ENCODE data around the gene C16orf92.
A peak's percentile ranks its signal among the peaks of the same experiment; 100 is the strongest.
"Not testable (repeated sequence)": the region's sequence is repeated elsewhere in the genome, so short reads cannot be mapped to it uniquely, and the experiment has no call there.

The C16orf92 gene

DNA sequence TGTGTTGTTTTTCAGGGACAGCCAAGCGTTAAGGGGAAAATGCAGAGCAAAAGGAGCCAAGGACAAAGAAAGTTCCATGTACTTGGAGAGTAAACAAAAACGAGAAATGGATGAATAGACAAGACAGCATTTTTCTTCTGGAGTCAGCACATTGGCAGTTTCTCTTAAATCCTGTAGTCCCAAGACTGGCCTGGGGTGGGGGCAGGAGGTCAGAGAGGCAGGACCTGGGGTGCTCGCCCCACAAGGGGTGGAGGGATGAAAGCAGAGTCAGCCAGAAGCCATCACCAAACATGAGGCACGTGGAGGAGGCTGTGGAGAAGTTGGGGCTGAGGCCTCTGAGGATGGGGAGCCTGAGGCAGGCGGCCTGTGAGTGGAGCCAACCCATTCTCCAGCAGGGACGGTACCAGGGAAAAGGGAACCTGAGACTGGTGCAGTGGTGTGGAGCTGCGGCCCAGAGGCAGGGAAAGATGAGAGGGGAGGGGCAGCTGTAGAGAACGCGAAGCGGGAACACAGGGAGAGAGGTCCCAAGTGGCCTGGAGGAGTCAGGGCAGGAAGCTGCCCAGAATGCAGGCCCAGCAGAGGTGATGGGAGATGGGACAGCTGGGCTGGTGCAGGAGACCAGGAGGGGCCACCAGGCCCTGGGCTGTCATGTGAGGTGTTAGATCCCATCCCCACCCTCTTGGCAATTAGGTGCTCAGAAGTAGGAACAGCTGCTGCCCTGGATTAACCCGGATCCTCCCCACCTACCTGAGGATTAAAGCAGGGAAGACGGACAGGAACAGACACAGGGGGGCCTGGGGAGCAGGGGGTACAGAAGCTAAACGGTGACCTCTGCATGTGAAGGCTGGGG, 4.8 kb downstream of the C16orf92 start:
- DNase-seq = no peak

DNA sequence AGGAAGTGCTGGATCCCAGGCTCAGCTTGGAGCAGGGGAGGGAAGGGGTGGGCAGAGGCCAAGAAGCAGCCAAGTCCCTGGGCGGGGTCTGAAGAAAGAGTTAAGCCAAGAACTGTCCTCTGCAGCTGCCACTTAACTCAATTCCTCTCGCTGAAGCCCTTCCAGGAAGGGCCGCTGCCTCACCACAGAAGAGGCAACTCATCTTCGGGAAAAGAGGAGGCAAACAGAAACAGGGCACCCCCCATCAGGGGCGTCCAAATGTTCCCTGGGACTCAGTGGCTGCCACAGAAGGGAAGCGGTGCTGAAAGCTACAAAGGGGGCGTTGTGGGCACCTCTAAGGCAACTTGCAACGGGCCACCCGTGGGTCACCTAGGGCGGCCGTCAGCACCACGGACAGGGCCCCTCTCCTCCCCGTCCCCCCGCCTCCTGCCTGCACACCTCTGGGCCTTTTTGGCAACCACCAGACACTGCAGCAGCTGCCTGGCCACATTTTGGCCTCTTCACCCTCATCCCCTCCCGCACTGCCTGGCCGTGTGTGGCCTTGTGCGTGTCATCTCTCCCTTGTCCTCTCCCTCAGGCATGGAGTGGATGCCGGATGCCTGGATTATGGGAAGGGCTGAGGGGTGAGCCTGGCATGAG, 5.6 kb downstream of the C16orf92 start:
- no peak for DNase-seq

DNA sequence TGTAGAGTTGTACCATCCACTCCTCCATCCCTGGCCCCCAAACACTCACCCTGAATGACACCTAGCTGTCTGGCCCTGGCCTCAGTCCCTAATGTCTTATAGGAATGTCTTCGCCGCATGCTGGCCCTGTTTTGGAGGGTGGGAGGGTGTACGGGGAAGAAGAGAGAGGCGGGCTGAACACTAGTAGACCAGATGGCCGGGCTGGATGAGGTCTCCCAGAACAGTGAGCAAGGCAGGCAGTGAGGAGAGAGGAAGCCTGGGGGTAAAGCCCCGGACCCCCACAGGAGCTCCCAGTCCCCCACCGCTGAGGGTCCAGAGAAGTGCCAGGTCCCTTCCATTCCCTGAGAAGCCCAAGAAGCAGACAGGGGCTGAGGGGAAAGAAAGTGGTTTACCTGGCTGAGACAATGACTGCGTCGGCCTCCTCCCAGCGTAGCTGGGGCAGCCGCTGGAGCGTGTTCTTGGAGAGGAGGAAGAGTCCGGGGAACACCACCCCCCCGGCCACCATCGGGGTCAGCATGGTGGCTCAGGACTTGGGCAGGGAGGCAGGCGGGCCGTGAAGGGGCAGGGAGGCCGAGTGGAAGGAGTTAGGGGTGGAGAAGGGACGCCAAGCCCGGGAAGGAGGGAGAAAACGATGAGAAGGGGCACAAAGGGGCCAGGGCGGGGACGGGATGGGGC, 7.2 kb downstream of the C16orf92 start:
- no peak for DNase-seq

DNA sequence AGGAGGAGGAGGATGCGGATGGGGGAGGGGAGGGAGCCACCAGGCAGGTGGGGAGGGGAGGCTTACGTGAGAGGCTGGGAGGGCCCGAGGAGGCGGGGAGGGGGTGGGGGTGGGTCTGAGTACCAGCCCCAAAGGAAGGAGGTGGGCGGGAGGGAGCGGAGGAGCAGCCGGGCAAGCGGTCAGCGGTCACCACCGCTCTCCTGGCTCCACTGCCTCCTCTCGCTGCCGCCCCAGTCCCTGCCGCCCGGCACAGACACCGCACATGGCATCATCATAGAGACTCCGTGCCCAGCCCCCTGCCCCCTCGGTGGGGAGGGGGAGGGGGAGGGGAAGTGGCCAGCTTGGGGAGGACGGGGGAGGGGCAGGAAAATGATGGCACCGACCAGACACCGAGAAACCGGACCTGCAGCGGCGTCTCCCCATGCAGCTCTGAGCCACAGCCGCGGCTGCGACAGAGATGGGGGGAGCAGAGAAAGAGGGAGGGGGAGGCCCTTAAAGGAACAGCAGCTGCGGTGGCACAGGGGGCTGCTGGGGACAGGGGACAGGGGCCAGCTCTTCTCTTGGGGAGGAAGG, 7.9 kb downstream of the C16orf92 start, which contains the start of gene TLCD3B:
Gene TLCD3B, minus strand, starts transcription at position 431 of the 573 bp plus-strand sequence. CDS start 744 bp downstream, outside the sequence.
- DNase-seq = no peak

DNA sequence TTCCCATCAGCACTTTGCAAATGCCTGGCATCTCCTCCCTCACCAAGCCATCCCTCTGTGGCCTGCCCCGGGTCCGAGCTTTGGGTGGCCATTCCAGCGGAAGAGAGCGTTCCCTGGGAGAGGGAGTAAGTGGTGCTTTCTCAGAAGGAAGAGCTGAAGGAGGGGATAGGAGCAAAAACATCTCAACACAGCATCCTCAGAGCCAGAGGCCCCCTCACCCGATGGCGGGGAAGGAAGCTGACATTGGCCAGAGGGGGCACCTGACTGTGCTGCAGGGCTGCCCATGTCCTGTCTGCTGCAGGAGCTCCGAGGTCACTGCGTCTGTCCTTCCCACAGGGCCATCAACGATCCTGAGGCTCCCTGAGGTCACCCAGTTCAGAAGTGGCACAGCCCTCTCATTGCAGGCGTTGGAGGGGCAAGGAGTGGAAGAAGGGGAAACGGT, 8.5 kb downstream of the C16orf92 start:
- no peak for DNase-seq

DNA sequence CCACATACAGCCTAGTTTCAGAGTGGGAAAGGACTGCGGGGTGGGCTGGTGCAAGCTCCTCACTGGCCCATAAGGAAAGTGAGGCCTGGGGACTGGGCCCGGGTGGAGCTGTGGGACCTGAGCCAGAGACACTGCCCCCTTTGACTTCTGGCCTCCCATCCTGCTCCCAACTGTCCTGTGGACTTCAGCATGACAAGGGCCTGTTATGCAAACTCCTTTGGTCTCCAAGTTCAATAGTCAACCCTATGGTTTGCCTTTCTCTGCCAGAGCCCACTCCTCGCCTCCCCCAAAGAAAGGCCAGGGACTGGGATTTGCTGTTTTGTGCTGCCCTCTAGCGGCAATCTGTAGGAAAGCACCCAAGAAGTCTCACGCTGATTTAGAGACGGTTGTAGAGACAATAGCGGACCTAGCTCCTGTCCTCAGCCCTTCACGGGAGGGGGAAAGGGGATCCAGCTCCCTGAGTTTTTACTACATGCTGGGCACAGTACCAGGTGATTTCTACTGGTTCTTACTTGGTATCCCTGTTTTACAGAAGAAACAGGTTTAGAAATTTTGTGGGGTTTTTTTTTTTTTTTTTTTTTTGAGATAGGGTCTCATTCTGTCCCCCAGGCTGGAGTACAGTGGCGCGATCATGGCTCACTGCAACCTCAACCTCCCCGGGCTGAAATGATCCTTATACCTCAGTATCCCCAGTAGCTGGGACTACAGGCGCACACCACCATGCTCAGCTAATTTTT, 9.3 kb downstream of the C16orf92 start:
- DNase-seq = peak; percentile 52

DNA sequence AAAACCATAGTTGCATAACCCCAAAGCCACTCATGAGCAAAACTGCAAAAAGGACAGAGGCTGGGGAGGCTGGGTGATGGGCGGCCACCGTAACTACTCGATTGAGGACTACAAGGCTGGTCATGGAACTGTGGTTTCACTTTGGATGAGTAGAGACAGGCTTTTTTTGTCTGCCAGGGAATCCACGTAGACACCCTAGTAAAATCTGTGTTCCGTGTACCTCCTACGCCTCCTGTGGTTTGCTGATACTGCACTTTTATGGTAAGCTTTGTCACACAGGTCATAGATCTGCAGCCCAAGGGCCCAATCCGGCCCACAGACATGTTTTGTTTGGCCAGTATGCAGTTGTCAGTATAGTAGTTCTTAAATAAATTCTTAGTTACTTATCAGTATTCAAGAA, 10.3 kb downstream of the C16orf92 start:
- no peak for DNase-seq

DNA sequence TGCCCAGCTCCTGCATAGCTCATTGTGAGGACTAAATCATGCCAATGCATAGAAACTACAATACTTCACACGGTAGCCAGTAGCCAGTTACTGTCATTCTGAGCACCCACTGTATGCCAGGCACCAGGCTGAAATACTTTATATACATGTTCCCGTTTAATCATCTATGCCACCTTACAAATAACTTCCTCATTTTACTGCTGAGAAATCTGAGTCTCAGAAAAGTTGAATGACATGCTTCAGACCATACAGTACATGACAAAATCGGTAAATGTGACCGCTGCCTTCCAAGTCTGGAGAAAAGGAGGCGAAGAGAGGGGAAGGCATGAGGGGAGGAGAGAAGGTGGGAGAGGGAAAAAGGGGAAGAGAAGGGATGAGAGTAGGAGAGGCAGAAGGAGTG, 17.2 kb downstream of the C16orf92 start:
- DNase-seq = no peak

DNA sequence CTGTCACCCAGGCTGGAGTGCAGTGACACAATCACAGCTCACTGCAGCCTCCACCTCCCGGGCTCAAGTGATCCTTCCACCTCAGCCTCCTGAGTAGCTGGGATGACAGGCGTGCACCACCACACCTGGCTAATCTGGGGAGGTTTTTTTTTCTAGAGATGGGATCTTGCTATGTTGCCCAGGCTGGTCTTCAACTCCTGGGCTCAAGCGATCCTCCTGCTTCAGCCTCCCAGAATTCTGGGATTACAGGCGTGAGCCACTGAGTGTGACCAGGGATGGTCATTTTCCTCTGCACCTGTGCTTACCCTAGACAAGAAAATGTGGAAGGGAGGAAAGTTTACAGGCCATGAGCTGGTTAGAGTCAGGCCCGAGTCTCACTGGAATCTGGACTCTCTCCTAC, 17.7 kb downstream of the C16orf92 start:
- DNase-seq = not testable (repeated sequence)

DNA sequence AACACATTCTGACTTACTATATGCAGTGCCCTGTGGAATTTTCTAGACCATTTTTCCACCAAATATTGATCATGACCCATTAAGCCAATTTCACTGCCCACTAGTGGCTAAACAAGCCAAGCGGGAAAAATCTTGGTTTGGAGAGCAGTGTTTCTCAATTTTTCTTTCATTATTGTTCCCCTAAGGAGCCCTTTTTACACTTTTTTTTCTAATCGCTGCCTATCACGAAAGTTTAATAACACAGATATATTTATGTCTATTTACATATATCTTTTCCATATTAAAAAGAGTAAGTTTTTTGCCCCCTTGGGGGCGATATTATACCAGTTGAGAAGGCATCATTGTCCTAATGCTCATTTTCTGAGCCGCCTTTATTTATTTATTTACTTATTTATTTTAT, 18.8 kb downstream of the C16orf92 start:
- DNase-seq = no peak

DNA sequence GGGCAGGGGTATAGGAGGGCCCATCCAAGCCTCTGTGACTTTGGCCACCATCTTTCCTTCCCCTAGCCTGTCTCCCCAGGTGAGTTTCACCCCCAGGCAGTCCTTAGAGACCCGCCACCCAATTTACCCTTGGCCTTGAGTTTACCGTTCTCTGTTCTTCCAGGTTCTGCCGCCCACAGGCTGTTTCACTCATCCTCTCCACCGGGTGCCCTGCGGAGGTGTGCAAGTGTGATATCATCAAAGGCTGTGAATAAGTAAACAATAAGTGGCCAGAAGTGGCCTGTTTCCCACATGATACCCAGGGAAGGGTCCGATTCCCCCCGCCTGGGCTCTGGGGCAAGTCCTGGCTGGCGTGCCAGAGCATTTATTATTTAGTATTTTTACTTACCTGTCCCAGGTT, 23.2 kb downstream of the C16orf92 start:
- no peak for DNase-seq

DNA sequence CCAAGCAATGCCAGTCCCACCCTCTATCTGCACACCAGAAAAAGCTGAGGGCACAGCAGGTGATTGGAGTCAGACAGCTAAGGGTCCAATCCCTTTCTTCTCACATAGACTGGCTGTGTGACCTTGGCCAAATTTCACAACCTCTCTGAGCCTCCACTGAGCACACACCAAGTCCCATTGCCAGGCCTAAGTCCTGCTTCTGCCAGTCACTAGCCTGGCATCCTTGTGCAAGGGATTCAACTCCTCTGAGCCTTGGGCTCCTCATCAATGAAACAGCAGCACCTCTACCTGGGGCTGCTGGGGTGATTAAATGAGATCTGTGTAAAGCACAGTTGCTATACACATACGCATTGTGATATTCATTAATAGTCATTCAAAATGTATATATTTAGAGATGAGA, 23.6 kb downstream of the C16orf92 start:
- no peak for DNase-seq

DNA sequence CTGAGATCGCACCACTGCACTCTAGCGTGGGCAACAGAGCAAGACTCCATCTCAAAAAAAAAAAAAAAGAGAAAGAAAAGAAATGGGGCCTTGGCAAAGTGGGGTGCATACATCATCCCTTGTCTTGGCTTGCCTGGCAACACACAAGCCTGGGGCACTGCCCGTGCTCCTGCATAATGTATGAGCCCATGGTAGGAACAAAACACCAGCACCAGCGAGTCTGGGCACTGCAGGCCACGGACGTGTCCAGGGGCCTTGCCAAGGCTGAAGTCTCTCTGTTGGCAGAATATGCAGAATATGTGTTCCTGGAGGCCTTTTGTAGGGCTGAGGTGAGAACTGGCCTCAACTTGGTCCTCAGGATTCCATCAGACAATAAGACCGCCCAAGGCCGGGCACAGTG, 26.9 kb downstream of the C16orf92 start:
- no peak for DNase-seq

DNA sequence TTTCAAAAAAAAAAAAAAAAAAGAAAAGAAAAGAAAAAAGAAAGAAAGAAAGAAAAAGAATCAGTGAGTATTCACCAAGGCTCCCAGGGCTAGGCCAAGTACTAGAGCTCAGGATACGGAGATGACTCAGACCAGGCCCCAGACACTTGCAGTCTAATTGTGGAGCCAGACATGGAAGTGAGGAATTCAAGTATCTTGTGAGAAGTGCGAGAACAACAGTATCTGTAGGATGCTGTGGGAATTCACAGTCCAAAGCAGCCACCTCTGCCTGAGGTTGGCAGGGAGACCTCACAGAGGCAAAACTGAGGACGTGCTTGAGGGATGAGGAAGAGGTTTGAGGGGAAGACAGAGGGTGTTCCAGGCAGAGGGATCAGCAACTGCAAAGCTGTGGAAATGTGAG, 28.5 kb downstream of the C16orf92 start:
- no peak for DNase-seq

DNA sequence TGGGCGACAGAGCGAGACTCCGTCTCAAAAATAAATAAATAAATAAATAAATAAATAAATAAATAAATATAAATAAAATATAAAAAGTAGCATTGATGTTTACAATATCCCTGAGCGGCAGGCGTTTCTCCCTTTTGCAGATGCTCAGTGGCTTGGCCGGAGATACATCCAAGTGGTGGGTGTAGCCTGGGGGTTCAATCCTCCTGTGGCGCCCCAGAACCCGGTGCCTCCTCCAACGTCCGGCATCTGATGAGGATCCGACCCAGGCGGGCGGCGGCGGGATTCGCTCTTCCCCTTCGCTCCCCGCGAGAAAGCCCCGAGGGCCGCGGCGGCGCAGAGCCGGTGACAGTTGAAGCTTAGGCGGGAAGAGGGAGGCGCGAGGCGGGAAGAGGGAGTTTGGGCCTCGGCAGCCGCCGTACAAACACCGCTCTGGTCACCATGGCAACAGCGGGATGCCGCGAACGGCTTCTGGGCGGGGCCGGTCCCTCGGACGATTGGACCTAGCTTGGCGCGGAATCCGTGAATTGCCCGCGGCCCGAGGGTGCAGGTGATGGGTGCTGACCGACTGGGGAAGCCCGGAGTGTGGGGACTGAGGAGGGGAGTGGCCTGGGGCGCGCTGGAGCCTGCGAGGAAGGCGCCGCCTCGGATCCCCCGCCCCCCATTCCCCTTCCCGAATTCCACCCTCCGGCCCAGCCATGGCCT, 29.8 kb downstream of the C16orf92 start:
- DNase-seq = peak; percentile 86

DNA sequence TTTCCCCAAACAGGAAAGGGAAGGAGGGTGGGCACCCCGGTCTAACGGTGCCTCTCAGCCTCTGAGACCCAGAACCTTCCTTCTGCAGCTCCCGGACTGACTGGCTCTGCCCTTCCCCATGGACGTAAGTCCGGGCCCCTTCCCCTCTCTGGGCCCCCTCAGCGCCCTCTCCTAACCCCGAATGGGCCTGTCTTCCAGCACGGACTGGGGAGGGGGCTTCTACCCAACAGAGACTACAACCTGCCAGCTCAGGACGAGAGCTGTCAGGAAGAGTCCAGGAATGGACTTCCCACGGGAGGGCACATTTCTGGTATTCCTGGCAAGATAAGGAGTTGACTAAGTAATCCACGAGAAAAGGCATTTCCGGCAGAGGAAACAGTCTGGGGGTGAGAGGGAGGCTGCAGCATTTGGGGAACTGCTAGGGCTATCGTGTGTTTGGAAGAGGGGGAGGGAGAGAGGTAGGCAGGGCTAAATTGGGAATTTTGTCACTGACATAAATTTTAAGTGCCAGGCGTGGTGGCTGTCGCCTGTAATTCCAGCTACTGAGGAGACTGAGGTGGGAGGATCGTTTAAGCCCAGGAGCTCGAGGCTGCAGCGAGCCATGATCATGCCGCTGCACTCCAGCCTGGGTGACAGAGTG, 30.5 kb downstream of the C16orf92 start:
- no peak for DNase-seq

DNA sequence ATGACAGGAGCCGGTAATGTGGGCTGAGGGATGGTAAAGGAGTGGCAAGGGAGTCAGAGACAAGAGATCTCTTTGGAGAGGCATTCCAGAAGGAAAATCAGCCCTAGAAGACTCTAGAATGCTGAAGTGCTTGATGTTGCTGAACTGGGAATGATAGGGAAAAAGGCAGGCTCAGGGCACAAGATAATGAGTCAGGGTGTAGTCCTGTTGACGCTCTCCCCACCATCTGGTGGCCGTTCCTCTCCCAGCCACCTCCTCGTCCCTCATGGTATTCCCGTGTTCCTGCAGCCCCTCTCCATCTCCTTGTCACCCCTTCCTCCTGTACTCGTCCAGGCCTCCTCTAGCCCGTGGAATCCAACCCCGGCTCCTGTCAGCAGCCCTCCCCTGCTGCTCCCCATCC, 31.5 kb downstream of the C16orf92 start:
- no peak for DNase-seq

DNA sequence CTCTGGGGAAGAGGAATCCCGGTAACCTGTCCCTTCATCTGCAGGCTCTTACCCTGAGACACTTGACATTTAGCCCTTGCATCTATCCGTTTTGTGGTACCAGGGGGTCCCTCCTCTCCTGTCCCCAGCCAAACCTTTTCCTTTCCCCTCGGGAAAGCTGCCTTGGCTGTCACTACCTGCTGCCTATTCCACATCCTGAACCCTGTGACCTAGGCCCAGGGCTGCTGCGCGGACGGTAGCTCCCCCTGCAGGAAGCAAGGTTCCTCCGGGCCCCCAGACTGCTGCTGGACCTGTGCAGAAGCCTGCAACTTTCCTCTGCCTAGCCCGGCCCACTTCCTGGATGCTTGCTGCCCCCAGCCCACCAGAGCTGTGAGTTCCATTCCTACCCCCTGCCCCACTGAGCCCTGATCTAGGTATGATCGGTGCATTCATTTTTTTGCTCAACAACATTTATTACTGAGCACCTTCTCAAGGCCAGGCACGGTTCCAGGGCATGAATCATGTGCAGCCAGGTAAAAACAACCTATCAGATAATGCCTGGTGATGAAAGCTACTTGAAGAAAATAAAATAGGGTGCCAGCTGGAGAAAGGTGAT, 32.1 kb downstream of the C16orf92 start:
- peak; percentile 33 for DNase-seq

DNA sequence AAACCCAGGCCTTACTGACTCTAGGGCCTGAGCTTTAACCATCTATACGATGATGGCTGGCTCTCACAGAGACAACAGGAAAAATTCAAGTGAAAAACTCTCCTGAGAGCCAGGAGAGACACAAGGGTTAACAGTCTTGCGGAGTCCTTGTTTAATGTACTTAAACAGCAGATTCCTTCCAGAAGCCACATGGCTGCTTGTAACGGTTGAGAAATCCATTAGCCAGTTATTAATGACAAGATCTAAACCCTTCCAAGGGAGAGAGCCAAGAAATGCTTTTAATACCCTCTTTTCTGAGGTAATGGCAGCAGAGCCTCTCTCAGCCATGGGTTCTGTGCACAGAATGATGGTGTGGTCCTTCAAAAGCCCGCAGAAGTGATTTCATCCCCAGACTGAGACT, 37.3 kb downstream of the C16orf92 start:
- no peak for DNase-seq

DNA sequence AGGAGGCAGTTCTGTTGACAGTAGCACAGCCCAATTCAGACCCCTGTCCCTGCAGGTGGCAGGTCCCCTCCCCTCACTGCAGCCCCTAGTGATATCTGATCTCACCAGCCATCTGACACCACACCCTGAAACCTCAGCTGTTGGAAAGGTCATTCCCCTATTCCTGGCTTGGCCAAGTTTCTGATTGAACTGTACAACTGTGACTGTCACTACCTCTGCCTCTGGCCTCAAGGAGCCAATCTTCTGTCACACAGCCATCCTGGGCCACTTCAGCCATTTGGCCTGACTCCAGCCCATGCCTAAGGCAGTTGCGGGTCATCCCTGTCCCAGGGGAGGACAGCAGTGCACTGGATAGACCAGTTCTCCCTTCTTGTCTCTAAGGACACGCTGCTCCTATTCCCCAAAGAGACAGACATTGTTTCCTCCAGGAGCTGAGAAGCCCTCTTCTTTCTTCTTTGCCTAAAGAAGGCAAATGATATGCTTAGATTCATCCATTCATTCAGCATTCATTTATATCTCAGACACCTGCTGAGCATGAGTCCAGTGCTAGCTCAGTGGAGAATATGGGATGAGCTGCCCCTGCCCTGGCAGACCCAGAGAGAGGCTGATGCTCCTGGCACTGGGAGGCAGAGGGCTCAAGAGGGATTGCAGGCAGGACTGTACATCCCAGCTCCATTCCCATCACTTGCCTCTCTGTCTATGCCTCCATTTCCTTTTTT, 38.0 kb downstream of the C16orf92 start:
- no peak for DNase-seq

Data from activated gamma-delta T cell treated with Interleukin-2 at 50 U/mL for 16 hours (primary cell).